Glutamatergic neuron (in vitro differentiated cells): Measurements from ENCODE around the gene PPFIBP2. TPM values are rescaled to one million over a fixed set of nuclear protein-coding genes. Genes with fewer than 3 reads are reported as not detected.

Experiments used
- DNase-seq: peaks from one replicate; pipeline ENCODE4 v3.0.0; 2022
- H3K27ac Mint-ChIP-seq: one replicate; pipeline ENCODE4 v1.8.0; 2020; ENCODE audit warnings: mild to moderate bottlenecking, mixed read lengths, inconsistent platforms; ENCODE audit not compliant: unreplicated experiment
- H3K27me3 Mint-ChIP-seq: one replicate; pipeline ENCODE4 v1.8.0; 2020; ENCODE audit warnings: mild to moderate bottlenecking, moderate library complexity, mixed read lengths, inconsistent platforms; ENCODE audit not compliant: unreplicated experiment
- H3K36me3 Mint-ChIP-seq: one replicate; pipeline ENCODE4 v1.8.0; 2020; ENCODE audit warnings: mild to moderate bottlenecking, mixed read lengths, inconsistent platforms; ENCODE audit not compliant: unreplicated experiment
- H3K4me1 Mint-ChIP-seq: one replicate; pipeline ENCODE4 v1.8.0; 2020; ENCODE audit warnings: mild to moderate bottlenecking, low read depth, mixed read lengths, inconsistent platforms; ENCODE audit not compliant: unreplicated experiment
- H3K4me3 Mint-ChIP-seq: one replicate; pipeline ENCODE4 v1.8.0; 2020; ENCODE audit warnings: mild to moderate bottlenecking, mixed read lengths, inconsistent platforms; ENCODE audit not compliant: unreplicated experiment
- H3K9me3 Mint-ChIP-seq: one replicate; pipeline ENCODE4 v1.8.0; 2020; ENCODE audit warnings: mild to moderate bottlenecking, moderate library complexity, mixed read lengths, inconsistent platforms; ENCODE audit not compliant: unreplicated experiment
- CTCF ChIP-seq: fragments of 200-600 bp; sonication (generic); IDR thresholded peaks from one replicate; pipeline ENCODE4 v1.5.0; 2021; ENCODE audit not compliant: partially characterized antibody, unreplicated experiment
- total RNA-seq: library from RNA; stranded (reverse); fragmentation: NEBNext Ultra II Directional; extraction: Animal tissue kit (Norgen Biotek cat#: 25700); gene quantifications from one replicate; pipeline ENCODE4 v1.2.1, GENCODE V29; 2021; ENCODE audit not compliant: unreplicated experiment

The PPFIBP2 gene
- total RNA-seq, 1 donor from 2014 or later = 1.5 TPM

GRCh38 chr11:7520011-7520942, 6.5 kb downstream of the PPFIBP2 start:
- peaks cover 4% of the 10 kb centered on the region for H3K27me3 Mint-ChIP-seq
- no peaks in the 10 kb centered on the region for H3K9me3 Mint-ChIP-seq
- no peak overlapping the region for H3K4me3 Mint-ChIP-seq
- H3K27ac Mint-ChIP-seq = no peak overlapping the region
- TF ChIP-seq CTCF = no peak
- H3K36me3 Mint-ChIP-seq = no peaks in the 10 kb centered on the region
- DNase-seq = no peak
- no peaks in the 10 kb centered on the region for H3K4me1 Mint-ChIP-seq

GRCh38 chr11:7520981-7521487, 7.2 kb downstream of the PPFIBP2 start:
- no peak for DNase-seq
- Mint-ChIP-seq H3K4me1 (no peaks in the 10 kb centered on the region), H3K27ac (no peak overlapping the region), H3K4me3 (no peak overlapping the region), H3K27me3 (peaks cover 4% of the 10 kb centered on the region), H3K9me3 (no peaks in the 10 kb centered on the region), H3K36me3 (no peaks in the 10 kb centered on the region)
- no peak for TF ChIP-seq CTCF

GRCh38 chr11:7522121-7522520, 8.3 kb downstream of the PPFIBP2 start:
- TF ChIP-seq CTCF = no peak
- no peaks in the 10 kb centered on the region for H3K36me3 Mint-ChIP-seq

GRCh38 chr11:7522546-7522945, 8.7 kb downstream of the PPFIBP2 start:
- no peaks in the 10 kb centered on the region for H3K36me3 Mint-ChIP-seq
- H3K27me3 Mint-ChIP-seq = peaks cover 4% of the 10 kb centered on the region
- H3K4me3 Mint-ChIP-seq = no peak overlapping the region
- H3K27ac Mint-ChIP-seq = no peak overlapping the region
- DNase-seq = no peak
- TF ChIP-seq CTCF = no peak
- H3K4me1 Mint-ChIP-seq = no peaks in the 10 kb centered on the region
- no peaks in the 10 kb centered on the region for H3K9me3 Mint-ChIP-seq

More at GRCh38 chr11:7522121-7522520, 8.3 kb downstream of the PPFIBP2 start:
- Mint-ChIP-seq H3K4me1 (no peaks in the 10 kb centered on the region), H3K27ac (no peak overlapping the region), H3K4me3 (no peak overlapping the region), H3K27me3 (peaks cover 5% of the 10 kb centered on the region), H3K9me3 (no peaks in the 10 kb centered on the region)
- no peak for DNase-seq

GRCh38 chr11:7523416-7524210, 9.8 kb downstream of the PPFIBP2 start:
- TF ChIP-seq CTCF = no peak
- peaks cover 4% of the 10 kb centered on the region for H3K27me3 Mint-ChIP-seq
- no peak overlapping the region for H3K4me3 Mint-ChIP-seq
- no peak for DNase-seq
- H3K4me1 Mint-ChIP-seq = no peaks in the 10 kb centered on the region
- no peaks in the 10 kb centered on the region for H3K36me3 Mint-ChIP-seq
- H3K9me3 Mint-ChIP-seq = no peaks in the 10 kb centered on the region
- no peak overlapping the region for H3K27ac Mint-ChIP-seq
